NCI-H1436 treated with DMSO at 0.1 percent for 48 hours (cell line): Measurements from ENCODE around the gene SPATA16.
A peak's percentile ranks its signal among the peaks of the same experiment; 100 is the strongest.
"Not testable (repeated sequence)": the region's sequence is repeated elsewhere in the genome, so short reads cannot be mapped to it uniquely, and the experiment has no call there.

Experiments used
- DNase-seq: peaks from one replicate; lab custom pipeline; 2025; lab: John Stamatoyannopoulos, UW

Gene SPATA16

DNA sequence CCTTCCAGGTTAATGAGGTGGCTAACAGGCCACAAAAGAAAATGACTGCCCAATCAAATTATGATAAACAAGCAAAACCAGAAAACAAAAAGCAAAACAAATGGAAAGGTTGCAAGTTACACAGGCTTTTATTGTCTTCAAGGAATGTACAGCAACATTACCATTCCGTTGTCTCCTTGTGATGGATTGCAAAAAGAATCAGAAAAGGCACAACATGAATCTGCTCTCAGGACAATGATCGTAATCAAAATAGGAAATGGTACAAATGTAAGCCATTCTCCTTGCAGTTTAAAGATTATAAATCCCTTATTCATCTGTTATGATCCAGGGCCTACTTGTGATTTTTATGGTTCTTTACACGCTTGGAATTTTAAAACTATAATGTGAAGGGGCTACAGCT is 264.7 kb downstream of the SPATA16 start:
- DNase-seq, result no peak

DNA sequence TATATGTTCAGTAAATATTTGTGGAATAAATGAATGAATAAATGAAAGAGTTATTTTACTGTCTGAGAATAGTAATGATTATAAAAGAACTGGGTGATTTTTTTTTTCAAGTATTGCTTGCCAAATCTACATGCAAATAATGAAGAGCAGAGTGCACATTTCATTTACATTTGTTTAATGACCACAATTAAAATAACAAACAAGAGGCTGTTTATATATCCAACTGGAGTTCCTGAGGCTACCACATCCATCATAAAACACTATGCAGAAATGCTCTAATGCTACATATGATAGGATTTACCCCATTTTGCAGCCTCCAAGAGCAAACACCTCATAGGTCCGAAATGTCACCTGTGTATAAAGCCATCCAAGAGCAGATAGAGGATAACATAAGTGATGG is 266.0 kb downstream of the SPATA16 start:
- no peak for DNase-seq

DNA sequence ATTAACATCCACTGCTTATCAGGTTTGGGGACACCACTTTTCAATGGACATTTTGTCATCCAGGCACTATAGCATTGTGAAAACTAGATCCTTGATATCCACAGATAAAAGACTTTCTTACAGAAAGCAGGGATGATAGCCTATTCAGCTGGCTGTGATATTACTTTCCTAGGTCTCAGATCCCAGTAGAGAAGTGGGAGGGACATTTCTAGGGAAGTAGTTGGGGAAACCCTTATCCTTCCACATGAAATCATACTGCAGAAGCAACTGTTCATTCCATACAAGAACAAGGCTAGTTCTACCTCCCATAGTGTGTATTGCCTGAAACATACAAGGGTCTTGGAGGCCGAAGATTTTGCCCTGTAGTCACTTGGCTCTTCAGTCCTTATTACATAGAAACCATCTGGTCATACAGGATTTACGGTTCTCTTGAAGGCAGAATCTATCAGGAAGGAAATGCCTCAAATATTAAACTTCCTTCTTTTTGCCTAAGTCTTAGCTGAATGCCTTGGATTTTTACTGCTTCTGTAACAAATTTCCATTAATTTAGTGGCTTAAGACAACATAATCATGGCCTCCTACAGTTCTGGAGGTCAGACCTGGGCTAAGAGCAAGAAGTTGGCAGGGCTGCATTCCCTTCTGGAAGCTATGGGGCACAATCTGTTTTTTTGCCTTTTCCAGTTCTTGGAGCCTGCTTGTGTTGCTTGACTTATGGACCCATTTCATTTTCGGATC is 271.1 kb downstream of the SPATA16 start:
- DNase-seq, result no peak

DNA sequence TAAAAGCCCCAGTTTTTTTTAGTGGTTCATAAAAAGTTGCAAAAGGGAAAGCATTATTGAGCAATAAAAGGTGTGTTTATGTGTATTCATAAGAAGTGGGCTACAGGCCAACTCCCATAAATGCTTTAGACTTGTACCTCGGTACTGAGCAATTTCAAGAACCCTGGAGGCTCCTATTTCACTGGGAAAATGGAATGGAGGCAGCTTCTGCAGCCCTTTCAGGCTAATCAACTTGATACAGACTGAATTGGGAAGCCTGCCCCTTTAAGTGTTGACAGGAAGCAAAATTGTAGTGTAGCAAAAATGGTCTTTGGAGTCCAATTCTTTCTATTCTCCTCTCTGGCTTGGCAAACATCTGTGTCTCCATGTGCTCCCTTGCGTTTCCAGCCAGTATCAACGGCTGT is 271.7 kb downstream of the SPATA16 start:
- DNase-seq, result no peak

DNA sequence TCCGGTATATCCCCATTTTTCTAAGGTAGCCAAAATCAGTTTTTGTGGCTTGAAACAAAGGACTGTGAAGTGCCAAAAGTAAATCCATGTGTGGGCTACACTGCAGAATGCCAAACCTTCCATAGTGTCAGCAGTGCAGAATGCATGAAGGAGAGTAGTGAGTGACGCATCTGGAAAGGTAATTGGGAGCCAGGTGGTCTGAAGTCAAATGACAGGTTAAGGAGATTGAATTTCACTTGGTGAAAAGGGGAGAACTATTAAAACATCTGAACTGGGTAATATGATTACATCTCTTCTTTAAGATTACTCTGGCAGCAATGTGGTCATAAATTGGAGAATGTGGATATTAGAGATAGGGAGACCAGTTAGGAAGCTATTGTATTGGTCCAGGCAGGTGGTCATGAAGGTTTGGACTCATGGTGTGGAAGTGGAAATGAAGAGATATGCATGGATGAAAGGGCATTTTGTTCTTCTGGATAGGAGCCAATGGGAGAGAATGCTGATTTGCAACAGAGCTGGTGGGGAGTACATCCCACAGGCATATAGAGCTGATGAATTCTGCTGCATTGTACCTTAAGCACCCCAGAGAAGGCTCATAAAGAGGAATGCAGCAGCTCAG is 272.3 kb downstream of the SPATA16 start:
- DNase-seq, result peak; percentile 70

DNA sequence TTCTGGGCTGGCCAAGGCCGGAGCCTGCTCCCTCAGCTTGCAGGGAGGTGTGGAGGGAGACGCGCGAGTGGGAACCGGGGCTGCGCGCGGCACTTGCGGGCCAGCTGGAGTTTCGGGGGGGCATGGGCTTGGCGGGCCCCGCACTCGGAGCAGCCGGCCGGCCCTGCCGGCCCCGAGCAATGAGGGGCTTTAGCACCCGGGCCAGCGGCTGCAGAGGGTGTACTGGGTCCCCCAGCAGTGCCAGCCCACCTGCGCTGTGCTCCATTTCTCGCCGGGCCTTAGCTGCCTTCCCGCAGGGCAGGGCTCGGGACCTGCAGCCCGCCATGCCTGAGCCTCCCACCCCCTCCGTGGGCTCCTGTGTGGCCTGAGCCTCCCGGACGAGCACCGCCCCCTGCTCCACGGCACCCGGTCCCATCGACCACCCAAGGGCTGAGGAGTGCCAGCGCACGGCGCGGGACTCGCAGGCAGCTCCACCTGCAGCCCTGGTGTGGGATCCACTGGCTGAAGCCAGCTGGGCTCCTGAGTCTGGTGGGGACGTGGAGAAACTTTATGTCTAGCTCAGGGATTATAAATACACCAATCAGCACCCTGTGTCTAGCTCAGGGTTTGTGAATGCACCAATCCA is 274.2 kb downstream of the SPATA16 start:
- not testable (repeated sequence) for DNase-seq

DNA sequence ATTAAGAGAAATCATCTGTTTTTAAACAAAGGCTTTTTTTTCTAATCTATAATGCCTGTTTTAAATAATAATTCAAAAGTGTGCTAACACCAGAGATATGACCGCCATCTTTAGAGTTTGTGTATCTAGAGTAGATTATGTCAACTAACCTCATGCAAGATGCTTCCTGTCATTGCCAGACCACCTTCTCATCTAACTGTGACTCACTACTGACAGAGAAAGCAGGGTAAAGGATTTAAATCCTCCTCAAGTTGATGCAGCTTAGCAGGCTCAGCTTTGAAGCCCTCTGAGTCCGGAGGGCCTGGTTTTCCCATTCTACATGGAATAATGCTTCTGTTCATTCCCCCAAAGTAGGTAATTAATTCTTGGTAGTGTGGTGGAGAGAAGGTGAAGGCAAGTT is 282.0 kb downstream of the SPATA16 start:
- DNase-seq, result no peak

DNA sequence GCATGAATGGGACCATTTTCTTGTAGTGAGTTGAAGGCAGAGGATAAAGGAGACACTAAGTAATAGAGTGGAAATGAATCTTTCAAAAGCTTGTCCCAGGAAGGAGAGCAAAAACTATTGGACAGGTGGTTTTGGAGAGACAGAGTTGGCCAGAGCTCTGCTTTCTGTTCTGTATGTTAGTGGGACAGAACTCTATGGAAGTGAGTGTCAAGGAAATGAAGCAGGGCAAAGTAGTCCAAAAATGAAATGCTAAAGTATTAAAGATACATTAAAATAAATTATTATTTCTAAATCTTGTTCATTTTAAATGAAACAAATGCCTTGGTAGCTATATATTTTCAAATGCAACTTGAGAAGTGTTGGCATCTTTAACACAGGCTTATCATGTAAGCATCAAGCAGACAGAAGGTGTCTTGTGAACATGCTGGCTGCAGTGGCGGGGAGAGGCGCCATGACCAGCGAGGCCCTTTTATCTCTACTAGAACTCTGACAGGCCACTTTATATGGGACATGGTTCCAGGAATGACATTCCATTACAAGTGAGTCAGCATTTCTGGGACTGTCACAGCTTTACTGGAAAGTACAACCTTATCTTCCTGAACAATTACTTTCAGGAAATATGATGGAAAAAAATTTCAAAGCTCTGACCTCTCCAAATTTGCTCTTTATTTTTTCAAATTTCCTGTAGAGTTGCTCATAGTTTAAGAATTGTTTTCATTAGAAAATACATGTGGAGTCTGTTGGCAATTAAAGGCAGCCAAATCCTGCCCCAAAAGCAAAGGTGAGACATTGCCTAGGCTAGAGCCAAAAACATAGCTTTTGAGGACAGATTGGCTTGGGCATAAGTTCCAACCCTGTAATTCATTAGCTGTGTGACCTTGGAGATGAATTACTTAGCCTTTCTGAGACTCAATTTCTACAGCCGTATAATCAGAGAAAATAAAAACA is 284.0 kb downstream of the SPATA16 start:
- DNase-seq, result no peak

DNA sequence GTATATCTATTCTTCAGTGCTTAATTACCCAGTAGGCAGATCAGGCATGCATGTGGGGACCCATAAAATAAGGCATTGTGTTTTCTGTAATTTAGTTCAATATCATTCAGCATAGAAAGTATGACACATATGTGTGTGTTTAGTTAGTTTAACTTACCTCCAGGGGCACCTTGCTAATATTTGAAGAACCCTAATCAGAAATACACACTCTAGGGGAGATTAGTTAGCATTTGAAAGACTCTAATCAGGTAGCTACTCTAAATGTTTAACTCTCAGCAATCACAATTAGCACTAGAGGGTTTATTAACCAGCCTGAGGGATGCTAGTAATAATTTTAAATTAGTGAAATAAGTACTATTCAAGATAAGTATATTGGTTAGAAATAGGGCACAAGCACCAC is 286.0 kb downstream of the SPATA16 start:
- DNase-seq, result no peak

DNA sequence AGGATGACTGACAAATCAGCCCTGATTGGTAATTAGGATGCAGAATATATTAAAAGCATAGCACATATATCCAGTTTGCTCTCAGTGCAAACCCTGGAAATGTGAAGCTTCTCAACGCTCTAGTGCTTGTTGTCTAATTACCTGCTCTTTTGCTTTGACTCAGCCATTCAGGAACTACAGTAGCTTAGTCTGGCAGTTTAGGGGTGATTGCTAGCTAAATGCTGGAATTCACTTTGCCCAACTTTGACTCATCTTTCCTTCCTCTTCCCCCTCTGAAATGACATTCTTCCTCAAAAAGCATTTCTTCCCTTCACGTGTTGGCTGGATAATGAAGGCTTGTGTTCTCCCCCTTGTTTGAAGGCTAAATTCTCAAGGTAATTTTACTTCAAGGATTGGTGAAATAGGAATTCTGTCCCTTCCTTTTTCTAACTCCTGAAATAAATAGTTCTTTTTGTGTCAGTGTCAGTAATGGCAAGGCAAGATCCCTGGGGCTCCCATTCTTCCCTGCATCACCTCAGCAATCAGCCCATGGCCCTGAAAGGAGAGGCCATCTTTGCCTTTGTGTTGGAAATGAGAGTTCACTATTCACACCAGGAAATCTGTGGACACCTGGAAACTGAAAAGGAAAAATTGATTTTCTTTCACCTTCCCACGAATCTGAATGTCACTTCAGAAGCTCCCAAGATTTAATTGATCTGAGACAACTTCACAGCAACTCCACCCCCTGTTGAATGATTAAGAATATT is 286.9 kb downstream of the SPATA16 start:
- DNase-seq, result no peak

DNA sequence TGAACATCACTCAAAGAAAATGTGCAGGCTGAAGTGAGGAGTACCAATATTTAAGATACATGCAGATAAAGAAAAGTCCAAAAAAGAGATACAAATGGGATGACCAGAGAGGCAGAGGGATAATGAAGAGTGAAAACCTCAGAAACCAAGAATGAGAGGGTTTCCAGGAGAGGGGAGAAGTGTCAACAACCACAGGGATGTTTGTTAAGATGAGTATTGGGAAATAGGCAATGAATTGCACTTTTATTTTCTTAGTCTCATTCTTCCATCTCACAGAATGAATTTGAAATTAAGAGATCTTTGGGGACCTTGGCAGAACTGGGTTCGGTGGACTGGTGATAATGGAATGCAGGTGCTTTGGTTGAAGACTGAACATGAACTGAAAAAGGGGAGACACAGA is 288.0 kb downstream of the SPATA16 start:
- no peak for DNase-seq

DNA sequence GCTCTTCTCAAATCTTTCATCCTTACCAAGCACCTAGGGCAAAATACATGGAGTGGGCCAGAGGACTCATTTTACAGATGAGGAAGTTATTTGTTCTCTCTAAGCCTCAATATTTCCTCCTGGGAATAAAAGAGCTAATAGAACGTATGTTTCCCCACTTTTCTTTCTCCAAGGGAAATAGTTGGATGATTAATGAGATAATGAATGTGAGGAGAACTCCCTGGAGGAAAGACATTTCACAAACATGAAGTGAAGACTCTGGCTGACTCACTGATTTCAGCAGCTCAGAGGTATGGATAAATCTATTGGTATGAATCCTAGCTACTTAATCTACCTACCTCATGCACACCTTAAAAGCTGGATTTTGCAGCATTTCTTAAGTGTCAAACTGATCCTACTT is 292.1 kb downstream of the SPATA16 start:
- no peak for DNase-seq

DNA sequence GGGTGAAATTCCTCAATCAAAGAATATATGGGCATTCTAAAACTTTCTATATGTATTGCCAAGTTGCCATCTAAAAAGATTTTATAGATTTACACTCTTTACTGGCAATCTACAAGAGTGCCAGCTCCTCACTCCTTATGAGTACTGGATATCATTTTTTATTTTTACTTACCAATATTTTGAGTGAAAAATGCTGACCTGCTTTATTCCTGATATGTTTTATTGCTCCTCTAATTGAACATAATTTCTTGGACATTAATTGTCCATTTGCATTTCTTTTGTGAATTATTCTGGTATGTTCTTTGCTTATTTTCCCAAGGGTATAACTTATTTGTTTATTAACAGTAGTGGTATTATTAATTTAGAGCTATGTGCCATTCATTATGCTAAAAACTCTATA is 293.7 kb downstream of the SPATA16 start:
- DNase-seq, result no peak

DNA sequence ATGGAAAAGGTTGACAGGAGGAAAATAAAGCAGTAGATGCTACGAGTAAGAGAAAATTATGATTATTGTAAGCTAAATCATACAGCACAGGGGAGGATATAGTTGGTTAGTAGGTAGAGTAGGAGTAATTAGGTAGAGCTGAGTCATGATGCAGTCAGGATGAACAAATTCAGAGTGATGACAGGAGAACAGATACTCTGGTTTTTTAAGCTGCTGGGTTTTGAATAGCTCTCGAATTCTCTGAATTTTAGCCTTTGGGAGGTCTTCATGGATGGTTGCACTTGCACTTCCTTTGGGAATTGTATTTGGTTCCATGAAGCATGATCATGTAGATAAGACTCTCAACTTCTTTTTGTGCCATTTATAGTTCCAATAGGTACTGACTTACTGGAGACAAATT is 294.3 kb downstream of the SPATA16 start:
- DNase-seq, result no peak

DNA sequence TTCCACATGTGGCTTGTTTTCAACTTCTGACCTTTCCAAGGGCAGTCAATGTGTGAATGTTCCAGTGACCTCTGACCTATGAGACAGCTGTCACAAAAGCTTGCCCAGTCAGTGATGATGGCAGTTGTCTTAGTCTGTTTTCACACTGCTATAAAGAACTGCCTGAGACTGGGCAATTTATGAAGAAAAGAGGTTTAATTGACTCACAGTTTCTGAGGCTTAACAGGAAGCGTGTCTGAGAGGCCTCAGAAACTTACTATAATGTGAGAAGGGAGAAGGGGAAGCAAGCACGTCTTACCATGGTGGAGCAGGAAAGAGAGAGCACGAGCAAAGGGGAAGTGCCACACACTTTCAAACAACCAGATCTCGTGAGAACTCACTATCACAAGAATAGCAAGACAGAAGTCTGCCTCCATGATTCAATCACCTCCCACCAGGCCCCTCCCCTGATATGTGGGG is 294.9 kb downstream of the SPATA16 start:
- no peak for DNase-seq

DNA sequence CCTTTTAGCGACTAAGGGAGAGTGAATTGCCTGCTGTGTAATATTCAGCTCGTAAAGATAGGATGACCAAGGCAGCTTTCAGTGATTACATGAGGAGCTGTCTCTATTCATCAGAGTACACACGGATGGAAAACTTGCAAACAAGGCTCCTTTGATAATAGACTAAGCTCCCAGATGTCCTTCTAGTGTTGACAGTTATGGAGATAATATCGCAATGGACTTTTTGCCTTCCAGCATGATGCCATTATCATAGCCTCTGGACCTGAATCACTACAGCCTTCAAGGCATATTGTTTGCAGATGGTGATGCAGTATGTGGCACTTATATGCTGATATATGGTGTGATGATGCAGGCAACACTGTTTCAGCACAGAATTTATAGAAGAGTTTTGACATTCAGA is 296.6 kb downstream of the SPATA16 start:
- no peak for DNase-seq

DNA sequence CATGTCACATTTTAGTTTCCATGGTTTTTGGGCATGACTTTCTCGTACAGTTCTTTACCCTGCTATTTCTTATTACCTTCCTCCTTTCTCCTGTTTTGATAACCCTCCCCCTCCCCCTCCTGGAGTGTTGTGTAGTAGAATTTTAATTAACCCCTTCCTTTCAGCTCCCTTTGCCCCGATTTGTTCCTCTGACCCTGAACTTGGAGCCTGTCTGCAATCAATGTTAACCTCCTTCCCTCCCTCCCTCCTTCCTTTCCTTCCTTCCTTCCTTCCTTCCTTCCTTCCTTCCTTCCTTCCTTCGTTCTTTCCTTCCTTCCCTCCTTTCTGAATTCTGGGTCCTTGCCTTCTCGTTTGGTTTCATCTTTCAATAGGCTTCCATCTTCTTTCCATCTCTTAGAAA is 300.1 kb downstream of the SPATA16 start:
- no peak for DNase-seq

DNA sequence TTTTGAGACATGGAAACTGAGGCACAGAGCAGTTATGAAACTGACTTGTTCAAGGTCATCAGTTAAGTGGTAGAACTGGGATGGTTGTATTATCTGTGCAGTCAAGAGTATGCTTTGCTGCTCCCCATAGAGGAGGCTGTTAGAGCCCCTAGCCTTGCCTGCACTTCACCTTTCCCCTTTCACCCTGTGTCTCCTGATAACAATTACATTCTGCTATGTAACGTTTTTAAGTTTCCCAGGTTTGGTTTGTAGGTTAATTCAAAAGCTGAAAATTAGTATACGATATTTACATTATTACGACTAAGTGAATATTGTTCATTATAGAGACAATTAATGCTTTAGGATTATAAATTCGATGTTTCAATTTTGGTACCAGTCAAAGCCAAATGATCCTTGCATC is 300.6 kb downstream of the SPATA16 start:
- DNase-seq, result no peak

DNA sequence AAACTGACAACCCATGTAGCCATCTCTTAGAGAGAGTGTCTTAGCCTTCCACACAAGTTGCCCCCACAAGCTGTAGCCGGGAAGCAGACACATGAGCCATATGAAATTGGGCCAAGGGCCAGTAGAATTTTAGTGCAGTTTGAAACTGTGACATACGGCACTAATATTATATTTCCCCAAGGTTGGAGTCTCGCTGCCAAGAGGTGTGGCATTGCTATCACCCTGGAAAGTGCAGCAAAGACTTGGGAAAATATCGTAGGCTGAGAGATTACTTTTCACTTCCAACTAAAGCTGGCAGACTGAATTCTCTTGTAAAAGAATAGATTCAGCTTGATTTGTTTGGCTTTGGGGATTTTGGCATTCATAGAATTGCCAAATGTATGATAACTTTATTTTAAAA is 301.4 kb downstream of the SPATA16 start:
- no peak for DNase-seq
